C4-2B (cell line): ENCODE results near the gene ZFAND2B.

Experiments
- H3K27ac ChIP-seq: fragments of 450-650 bp; 2 replicates; pipeline ENCODE4 v1.5.1; 2017
- CTCF ChIP-seq: fragments of 450-650 bp; conservative IDR thresholded peaks from 2 replicates; pipeline ENCODE4 v1.5.1; 2017; ENCODE audit warnings: mild to moderate bottlenecking
- ZFX ChIP-seq: fragments of 450-650 bp; IDR thresholded peaks from 2 replicates; pipeline ENCODE4 v1.6.1; 2017

ZFAND2B gene

GRCh38 chr2:219214141-219214540 lies 7.6 kb downstream of the ZFAND2B start:
- TF ChIP-seq CTCF (no peak), ZFX (no peak)
- H3K27ac ChIP-seq, result no peak overlapping the region

- TF ChIP-seq CTCF, result no peak
- no peak for TF ChIP-seq ZFX
- no peak overlapping the region for H3K27ac ChIP-seq
Measured at GRCh38 chr2:219214786-219215185, 8.2 kb downstream of the ZFAND2B start.

- TF ChIP-seq ZFX, result no peak
- TF ChIP-seq CTCF, result no peak
- peak overlapping the region; percentile 94 for H3K27ac ChIP-seq
Measured at GRCh38 chr2:219215871-219216534, 9.4 kb downstream of the ZFAND2B start.

GRCh38 chr2:219216535-219216915 lies 9.9 kb downstream of the ZFAND2B start:
- no peak for TF ChIP-seq CTCF
- H3K27ac ChIP-seq, result peak overlapping the region; percentile 94

GRCh38 chr2:219218217-219218731 lies 11.7 kb downstream of the ZFAND2B start:
- TF ChIP-seq CTCF (no peak), ZFX (peak; percentile 88; the same call in 1 of the 2 replicates)
- peak overlapping the region; percentile 94 for H3K27ac ChIP-seq

- TF ChIP-seq CTCF (no peak), ZFX (peak; percentile 59; the same call in 1 of the 2 replicates)
- H3K27ac ChIP-seq, result peak within 1 kb of the TSS; percentile 94
Measured at GRCh38 chr2:219218732-219219701, 12.4 kb downstream of the ZFAND2B start, which contains the start of gene ABCB6. ABCB6 (minus strand) TSS chr2:219218958; CDS start chr2:219218673, 285 bp downstream.
